GM12865 (cell line): Measurements from ENCODE around the gene ITGAD.

Experiments
- DNase-seq: peaks from one replicate; pipeline ENCODE4 v3.0.0; 2010; ENCODE audit warnings: low read depth
- H3K4me3 ChIP-seq: 2 replicates; pipeline ENCODE4 v1.5.1; 2011; ENCODE audit warnings: mild to moderate bottlenecking, low read depth, low read length, control low read depth
- CTCF ChIP-seq: IDR thresholded peaks from 2 replicates; pipeline ENCODE4 v1.5.1; 2011; ENCODE audit warnings: low read length, control low read depth, low read depth, inconsistent platforms; ENCODE audit not compliant: insufficient read depth; ENCODE audit errors: missing control alignments

Gene ITGAD

GRCh38 chr16:31475946-31476302 is 82.8 kb downstream of the ITGAD start:
- no peak for TF ChIP-seq CTCF
- DNase-seq = no peak
- H3K4me3 ChIP-seq = no peak overlapping the region
